ENCODE data around the gene QKI. TPM values are rescaled to one million over a fixed set of nuclear protein-coding genes. Genes with fewer than 3 reads are reported as not detected.

QKI gene
- total RNA-seq, 1 donor from 2014 or later = 449 TPM

- H3K36me3 ChIP-seq = no peaks in the 10 kb centered on the region
- no peak for DNase-seq
- no peak for TF ChIP-seq CTCF (IDR thresholded peaks at IDR 0.05; ENCODE audit: borderline replicate concordance)
- H3K27me3 ChIP-seq (ENCODE audit: low read depth) = no peaks in the 10 kb centered on the region
- H3K9me3 ChIP-seq (replicated peaks) = no peaks in the 10 kb centered on the region
- H3K4me3 ChIP-seq = no peak overlapping the region
- intact Hi-C loops (cut with micrococcal nuclease) = no loop called here
- H3K4me1 ChIP-seq = peaks cover 2% of the 10 kb centered on the region
- H3K27ac ChIP-seq (replicated peaks) = no peak overlapping the region
Observed at GRCh38 chr6:163386329-163386908, 28.1 kb upstream of the QKI start.

- intact Hi-C loops (cut with micrococcal nuclease) = no loop called here
- Histone ChIP-seq H3K27ac (replicated peaks) (peak overlapping the region; percentile 35), H3K4me3 (no peak overlapping the region), H3K9me3 (replicated peaks) (no peaks in the 10 kb centered on the region), H3K36me3 (no peaks in the 10 kb centered on the region), H3K4me1 (peaks cover 11% of the 10 kb centered on the region), H3K27me3 (ENCODE audit: low read depth) (no peaks in the 10 kb centered on the region)
- no peak for DNase-seq
- TF ChIP-seq CTCF (IDR thresholded peaks at IDR 0.05; ENCODE audit: borderline replicate concordance) = no peak
Observed at GRCh38 chr6:163387317-163387716, 27.2 kb upstream of the QKI start.

GRCh38 chr6:163389354-163389753 is 25.2 kb upstream of the QKI start:
- Histone ChIP-seq H3K36me3 (no peaks in the 10 kb centered on the region), H3K27me3 (ENCODE audit: low read depth) (no peaks in the 10 kb centered on the region), H3K27ac (replicated peaks) (no peak overlapping the region), H3K9me3 (replicated peaks) (no peaks in the 10 kb centered on the region), H3K4me1 (peaks cover 28% of the 10 kb centered on the region), H3K4me3 (no peak overlapping the region)
- DNase-seq = no peak
- intact Hi-C loops (cut with micrococcal nuclease) = no loop called here
- TF ChIP-seq CTCF (IDR thresholded peaks at IDR 0.05; ENCODE audit: borderline replicate concordance) = no peak

- intact Hi-C loops (cut with micrococcal nuclease) = no loop called here
- TF ChIP-seq CTCF (IDR thresholded peaks at IDR 0.05; ENCODE audit: borderline replicate concordance) = no peak
- no peak for DNase-seq
- H3K9me3 ChIP-seq (replicated peaks) = no peaks in the 10 kb centered on the region
- H3K4me1 ChIP-seq = peaks cover 39% of the 10 kb centered on the region
- H3K36me3 ChIP-seq = no peaks in the 10 kb centered on the region
- H3K4me3 ChIP-seq = no peak overlapping the region
- no peaks in the 10 kb centered on the region for H3K27me3 ChIP-seq (ENCODE audit: low read depth)
- no peak overlapping the region for H3K27ac ChIP-seq (replicated peaks)
Observed at GRCh38 chr6:163390770-163391169, 23.7 kb upstream of the QKI start.

- no peak for DNase-seq
- Histone ChIP-seq H3K36me3 (no peaks in the 10 kb centered on the region), H3K27ac (replicated peaks) (peak overlapping the region; percentile 55), H3K9me3 (replicated peaks) (no peaks in the 10 kb centered on the region), H3K4me3 (no peak overlapping the region), H3K27me3 (ENCODE audit: low read depth) (no peaks in the 10 kb centered on the region), H3K4me1 (peaks cover 49% of the 10 kb centered on the region)
- no peak for TF ChIP-seq CTCF (IDR thresholded peaks at IDR 0.05; ENCODE audit: borderline replicate concordance)
- intact Hi-C loops (cut with micrococcal nuclease) = no loop called here
Observed at GRCh38 chr6:163391985-163392384, 22.5 kb upstream of the QKI start.

Measured in left ventricle myocardium inferior (tissue), 1 donor.